Right hindlimb (tissue), 1 donor: ENCODE measurements around the gene UBE2R2.
"Not testable (repeated sequence)": the region's sequence is repeated elsewhere in the genome, so short reads cannot be mapped to it uniquely, and the experiment has no call there.

ENCODE experiments used
- DNase-seq: peaks from one replicate; pipeline ENCODE4 v3.0.0-alpha.2; 2018

The UBE2R2 gene, protein sequence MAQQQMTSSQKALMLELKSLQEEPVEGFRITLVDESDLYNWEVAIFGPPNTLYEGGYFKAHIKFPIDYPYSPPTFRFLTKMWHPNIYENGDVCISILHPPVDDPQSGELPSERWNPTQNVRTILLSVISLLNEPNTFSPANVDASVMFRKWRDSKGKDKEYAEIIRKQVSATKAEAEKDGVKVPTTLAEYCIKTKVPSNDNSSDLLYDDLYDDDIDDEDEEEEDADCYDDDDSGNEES

GRCh38 chr9:33816327-33817252 lies at the start of gene UBE2R2:
Gene UBE2R2, plus strand, starts transcription at chr9:33817160. Its CDS starts 598 bp downstream, at chr9:33817758.
- peak; percentile 97 for DNase-seq

DNA sequence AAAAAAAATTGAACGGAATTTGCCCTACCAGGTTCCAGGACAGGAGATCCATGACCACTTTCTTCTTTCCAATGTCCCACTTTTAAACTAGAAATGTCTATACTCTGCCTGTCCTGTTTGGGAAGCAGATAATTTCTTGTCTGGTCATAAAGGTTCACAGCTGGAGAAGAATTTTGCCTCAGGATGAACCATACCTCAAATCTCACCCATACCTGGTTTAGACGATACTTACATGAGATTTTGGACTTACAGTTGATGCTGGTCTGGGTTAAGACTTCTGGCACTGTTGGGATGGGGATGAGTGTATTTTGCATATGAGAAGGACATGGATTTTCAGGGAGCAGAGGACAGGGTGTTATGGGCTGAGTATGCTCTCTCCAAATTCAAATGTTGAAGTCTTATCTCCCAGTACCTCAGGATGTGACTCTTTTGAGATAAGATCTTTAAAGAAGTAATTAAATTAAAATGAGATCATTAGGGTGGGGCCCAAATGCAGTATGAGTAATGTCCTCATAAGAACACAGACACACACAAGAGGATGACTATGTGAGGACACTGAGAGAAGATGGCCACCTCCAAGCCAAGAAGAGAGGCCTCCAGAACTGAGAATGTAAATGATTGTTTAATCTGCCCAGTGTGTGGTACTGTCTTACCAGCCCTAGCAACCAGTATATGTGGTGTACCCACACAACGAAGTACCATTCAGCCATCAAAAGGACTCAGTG lies 46.6 kb upstream of the UBE2R2 start:
- DNase-seq, result not testable (repeated sequence)

GRCh38 chr9:33773135-33773534 lies 43.8 kb upstream of the UBE2R2 start:
- DNase-seq, result not testable (repeated sequence)

DNA sequence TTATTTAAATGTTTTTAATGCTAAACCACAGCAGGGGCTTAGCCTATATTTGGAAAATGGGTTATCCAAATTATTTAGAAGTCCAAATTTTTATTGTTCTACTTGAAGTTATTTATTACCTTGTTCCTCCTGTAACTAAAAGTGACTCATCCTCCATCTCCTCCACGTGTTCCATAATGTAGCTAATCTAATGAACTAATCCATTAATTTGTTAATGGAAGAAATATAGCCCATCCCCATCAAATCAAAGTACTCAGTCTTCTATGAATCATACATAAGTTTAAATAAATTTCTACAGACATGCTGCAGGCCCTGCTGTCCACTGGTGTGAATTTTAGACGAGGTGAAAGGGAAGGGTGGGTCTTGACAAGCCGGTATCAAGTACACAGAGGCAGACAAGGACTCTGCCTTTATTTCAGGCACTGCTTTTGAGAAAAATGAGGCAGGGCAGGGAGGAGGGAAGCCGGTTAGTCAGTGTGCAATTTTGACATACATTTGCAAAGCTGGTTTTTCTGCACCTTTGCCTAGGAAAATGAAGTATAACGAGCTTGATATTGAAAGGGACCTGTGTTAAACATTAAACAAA lies 42.8 kb upstream of the UBE2R2 start:
- not testable (repeated sequence) for DNase-seq

GRCh38 chr9:33776578-33776977 lies 40.4 kb upstream of the UBE2R2 start:
- no peak for DNase-seq

- DNase-seq, result peak; percentile 41
Observed at GRCh38 chr9:33778700-33779351, 38.1 kb upstream of the UBE2R2 start.

GRCh38 chr9:33780276-33780675 lies 36.7 kb upstream of the UBE2R2 start:
- DNase-seq, result no peak

DNA sequence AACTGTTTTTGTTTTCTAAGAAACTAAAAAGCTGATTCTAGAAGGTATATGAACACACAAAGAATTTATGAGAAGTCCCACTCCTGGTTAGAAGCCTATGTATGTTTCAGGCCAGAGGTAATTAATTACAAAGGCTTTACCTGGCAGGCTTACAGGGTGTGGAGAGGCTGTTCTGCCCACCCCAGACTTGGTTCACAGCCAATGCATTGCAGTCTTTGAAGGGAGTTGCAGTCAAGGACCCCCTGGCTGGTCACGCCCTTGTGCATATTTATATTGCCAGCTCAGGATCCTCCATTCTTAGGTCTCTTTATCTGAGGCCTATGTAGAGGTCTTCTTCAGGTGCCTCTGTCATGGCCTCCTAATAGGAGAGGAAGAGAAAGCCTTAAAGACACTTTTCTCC lies 35.2 kb upstream of the UBE2R2 start:
- no peak for DNase-seq

DNA sequence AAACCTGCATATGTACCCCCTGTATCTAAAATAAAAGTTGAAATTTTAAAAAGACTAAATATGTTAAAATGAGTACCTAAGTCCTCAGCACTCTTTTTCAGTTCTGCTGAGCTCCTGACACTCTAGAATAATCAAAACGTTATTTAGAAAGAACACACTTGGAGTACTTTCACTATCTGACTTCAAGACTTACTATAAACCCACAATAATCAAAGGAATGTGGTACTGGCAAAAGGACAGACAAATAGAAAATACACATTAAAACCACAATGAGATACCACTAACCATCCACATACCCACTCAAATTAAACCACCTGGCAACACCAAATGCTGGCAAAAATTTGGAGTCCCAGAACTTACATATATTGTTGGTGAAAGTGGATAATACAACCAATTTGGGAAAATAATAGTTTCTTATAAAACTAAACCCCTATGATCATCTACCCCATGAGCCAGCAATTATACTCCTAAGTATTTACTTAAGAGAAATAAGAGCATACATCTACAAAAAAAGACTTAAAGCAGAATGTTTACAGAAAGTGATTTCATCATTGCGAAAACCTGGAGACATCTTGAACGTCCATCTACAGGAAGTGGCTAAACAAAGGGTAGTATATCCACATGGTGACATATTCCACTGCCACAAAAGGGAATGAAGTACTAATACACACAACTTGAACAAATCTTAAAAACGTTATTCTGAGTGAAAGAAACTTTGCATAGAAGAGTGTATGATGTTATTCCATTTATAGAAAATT lies 34.4 kb upstream of the UBE2R2 start:
- DNase-seq, result no peak

DNA sequence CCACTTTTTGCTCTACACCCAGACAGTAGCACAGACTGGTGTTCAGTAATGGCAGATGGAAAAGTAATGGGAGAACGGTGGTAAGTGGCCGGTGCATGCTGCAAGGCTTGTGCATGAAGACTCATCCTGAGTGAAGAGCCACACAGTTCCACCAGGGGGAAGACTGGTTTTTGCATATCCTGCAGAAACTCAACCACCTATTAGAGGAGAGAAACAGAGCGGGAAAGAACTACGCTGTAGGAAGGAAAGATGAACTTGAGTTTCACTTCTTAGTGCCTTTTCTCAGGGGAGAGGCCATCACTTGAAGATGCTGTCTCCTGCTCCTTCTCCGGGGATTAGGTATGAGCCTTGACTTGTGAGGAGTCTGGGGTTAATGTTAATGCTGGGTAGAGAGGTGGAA lies 31.0 kb upstream of the UBE2R2 start:
- no peak for DNase-seq

DNA sequence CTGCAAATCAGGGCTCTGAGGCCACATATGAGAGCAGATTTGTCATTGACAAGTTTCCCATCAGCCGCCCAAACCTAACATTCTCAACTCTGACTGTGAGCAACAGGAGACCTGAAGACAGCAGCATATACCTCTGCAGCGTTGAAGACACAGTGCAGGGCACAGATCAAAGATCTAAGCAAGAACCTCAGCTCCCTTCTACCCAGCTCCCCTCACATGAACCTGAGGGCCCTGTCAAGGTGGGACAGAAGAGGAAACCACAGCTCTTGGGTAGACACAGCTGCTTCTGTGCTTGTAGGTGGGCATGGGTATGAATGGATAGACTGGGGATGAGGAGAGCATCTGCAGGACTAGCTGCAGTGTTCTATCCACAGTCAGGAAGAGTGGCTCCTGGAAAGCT lies 30.3 kb upstream of the UBE2R2 start:
- DNase-seq, result no peak

DNA sequence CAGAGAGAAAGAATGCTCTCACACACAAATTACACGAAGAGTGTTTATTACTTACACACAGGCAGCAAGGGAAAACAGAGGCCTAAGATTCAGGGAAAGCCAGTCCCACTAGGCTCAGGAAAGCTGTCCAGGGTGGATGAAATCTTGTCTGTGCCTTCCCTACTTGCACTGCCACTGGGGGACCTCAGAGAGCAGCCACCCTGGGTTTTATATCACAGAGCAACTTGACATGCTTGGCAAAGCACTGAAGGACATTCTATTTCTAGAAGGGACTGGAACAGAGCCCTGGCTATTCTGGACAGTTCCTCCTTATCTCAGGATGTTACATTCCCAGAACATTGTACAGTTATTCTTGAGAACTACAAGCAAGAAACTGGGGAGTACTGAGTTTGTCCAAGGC lies 29.1 kb upstream of the UBE2R2 start:
- DNase-seq, result no peak

DNA sequence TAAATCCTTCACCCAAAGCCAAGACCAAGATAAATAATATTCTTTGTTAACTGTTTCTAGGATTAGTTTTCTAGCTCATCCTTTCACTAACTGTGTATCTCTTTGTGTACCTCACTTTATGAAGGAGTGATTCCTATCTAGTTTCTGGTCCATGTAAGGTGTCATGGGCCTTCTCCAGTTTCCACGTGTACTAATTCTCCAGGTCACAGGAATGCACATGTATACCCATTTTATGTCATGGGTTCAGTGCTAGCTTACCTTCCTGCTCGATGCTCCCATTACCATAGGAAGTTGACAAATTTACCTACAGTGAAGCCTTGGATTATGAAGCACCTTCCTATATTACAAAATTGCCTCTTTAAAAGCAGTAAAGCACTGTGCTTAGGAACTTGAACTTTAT lies 27.5 kb upstream of the UBE2R2 start:
- DNase-seq, result not testable (repeated sequence)

GRCh38 chr9:33791117-33791516 lies 25.8 kb upstream of the UBE2R2 start:
- DNase-seq, result no peak

- DNase-seq, result not testable (repeated sequence)
Observed at GRCh38 chr9:33793496-33793895, 23.5 kb upstream of the UBE2R2 start.

GRCh38 chr9:33794560-33794959 lies 22.4 kb upstream of the UBE2R2 start:
- no peak for DNase-seq

- DNase-seq, result no peak
Observed at GRCh38 chr9:33795281-33795680, 21.7 kb upstream of the UBE2R2 start, which contains the start of gene PRSS3. Gene PRSS3, plus strand, starts transcription at chr9:33795561. Its CDS starts 13 bp downstream, at chr9:33795574.

DNA sequence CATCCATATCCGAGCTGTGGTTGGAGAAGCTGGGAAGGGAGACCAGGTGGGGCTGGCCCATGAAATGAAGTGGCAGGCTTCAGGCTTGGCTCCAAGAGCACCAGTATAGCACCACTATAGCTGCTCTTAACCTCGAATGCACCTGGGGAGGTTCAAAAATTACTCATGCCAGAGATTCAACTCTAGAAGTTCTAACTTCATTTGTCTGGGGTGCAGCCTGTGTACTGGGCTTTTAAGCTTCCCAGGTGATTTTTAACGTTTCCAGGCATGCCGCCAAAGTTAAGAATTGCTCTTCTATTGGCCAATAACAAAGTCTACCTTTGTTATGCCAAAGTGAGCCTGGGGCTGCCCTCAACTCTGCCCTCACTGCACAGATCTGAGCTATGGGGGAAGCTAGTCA lies 21.1 kb upstream of the UBE2R2 start:
- DNase-seq, result no peak

DNA sequence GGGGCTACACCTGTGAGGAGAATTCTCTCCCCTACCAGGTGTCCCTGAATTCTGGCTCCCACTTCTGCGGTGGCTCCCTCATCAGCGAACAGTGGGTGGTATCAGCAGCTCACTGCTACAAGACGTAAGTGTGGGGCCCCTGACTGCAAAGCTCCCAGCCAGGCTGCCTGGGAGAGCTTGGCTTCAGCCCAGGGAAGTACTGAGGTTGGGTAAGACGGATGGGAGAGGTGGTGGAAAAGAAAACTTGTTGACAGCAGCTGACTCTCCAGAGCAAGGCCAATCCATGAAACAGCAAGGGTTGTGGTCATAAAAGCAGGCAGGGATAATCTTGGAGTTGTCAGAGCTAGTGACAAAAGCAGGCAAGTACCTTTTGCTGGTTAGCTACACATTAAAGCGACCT lies 20.3 kb upstream of the UBE2R2 start:
- not testable (repeated sequence) for DNase-seq

DNA sequence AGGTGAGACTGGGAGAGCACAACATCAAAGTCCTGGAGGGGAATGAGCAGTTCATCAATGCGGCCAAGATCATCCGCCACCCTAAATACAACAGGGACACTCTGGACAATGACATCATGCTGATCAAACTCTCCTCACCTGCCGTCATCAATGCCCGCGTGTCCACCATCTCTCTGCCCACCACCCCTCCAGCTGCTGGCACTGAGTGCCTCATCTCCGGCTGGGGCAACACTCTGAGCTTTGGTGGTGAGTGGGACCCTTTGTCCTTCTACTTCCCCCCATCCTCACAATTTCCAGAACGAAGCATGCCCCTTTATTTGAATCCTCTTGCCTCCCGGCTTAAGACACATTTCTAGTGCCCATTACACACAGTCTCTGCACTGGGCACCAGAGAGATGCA lies 19.1 kb upstream of the UBE2R2 start:
- no peak for DNase-seq

- DNase-seq, result no peak
Observed at GRCh38 chr9:33798545-33798944, 18.4 kb upstream of the UBE2R2 start.
